ENCODE data around the gene KRT81. TPM values are rescaled to one million over a fixed set of nuclear protein-coding genes. Genes with fewer than 3 reads are reported as not detected.
"Not testable (repeated sequence)": the region's sequence is repeated elsewhere in the genome, so short reads cannot be mapped to it uniquely, and the experiment has no call there.

The KRT81 gene
- total and polyA plus RNA-seq, 10 donors, result 0.05 to 0.37 TPM; not detected in 8

GRCh38 chr12:52254180-52254964 lies 37.0 kb downstream of the KRT81 start:
- Histone ChIP-seq H3K4me3 (no peak overlapping the region), H3K27me3 (replicated peaks in 1 of 7) (peaks cover 0 to 91% (median 36%) of the 10 kb centered on the region in 7 donors), H3K9me3 (no peaks in the 10 kb centered on the region), H3K27ac (no peak overlapping the region), H3K4me1 (peaks cover 0 to 21% (median 11%) of the 10 kb centered on the region in 6 donors), H3K36me3 (no peaks in the 10 kb centered on the region)
- no peak for TF ChIP-seq CTCF (IDR thresholded peaks at IDR 0.05 in 8 of 11, conservative IDR thresholded peaks at IDR 0.05 in 3 of 11)
- no peak for TF ChIP-seq POLR2A (IDR thresholded peaks at IDR 0.05)
- intact Hi-C loops (cut with DNase I; ENCODE audit: low total_unique reads), result no loop called here
- DNase-seq, result peak; percentile 29
- 79 to 88% (median 87%) methylated on average over 10 of the region's 10 CpGs for WGBS, 5 donors

- Histone ChIP-seq H3K4me3 (no peak overlapping the region), H3K36me3 (no peaks in the 10 kb centered on the region), H3K4me1 (peaks cover 0 to 13% (median 5%) of the 10 kb centered on the region in 6 donors), H3K9me3 (no peaks in the 10 kb centered on the region), H3K27ac (no peak overlapping the region), H3K27me3 (replicated peaks in 1 of 7) (peaks cover 0 to 91% (median 32%) of the 10 kb centered on the region in 7 donors)
- TF ChIP-seq POLR2AphosphoS5 (IDR thresholded peaks at IDR 0.05), result no peak
- TF ChIP-seq POLR2A (IDR thresholded peaks at IDR 0.05), result no peak
- no peak for TF ChIP-seq CTCF (IDR thresholded peaks at IDR 0.05 in 8 of 11, conservative IDR thresholded peaks at IDR 0.05 in 3 of 11)
- peak; percentile 51 for DNase-seq
- intact Hi-C loops (cut with DNase I; ENCODE audit: low total_unique reads), result no loop called here
- 82 to 97% (median 87%) methylated on average over 13 to 14 of the region's 14 CpGs for WGBS, 5 donors
Observed at GRCh38 chr12:52253391-52254179, 37.7 kb downstream of the KRT81 start.

- no peaks in the 10 kb centered on the region for H3K36me3 ChIP-seq
- peaks cover 0 to 91% (median 25%) of the 10 kb centered on the region in 7 donors for H3K27me3 ChIP-seq (replicated peaks in 1 of 7)
- DNase-seq, result peak; percentile 52
- intact Hi-C loops (cut with DNase I; ENCODE audit: low total_unique reads), result no loop called here
- H3K4me3 ChIP-seq, result no peak overlapping the region
- no peak overlapping the region for H3K27ac ChIP-seq
- peaks cover 0 to 5% (median 0%) of the 10 kb centered on the region in 6 donors for H3K4me1 ChIP-seq
- no peak for TF ChIP-seq CTCF (IDR thresholded peaks at IDR 0.05 in 8 of 11, conservative IDR thresholded peaks at IDR 0.05 in 3 of 11)
- no peak for TF ChIP-seq POLR2A (IDR thresholded peaks at IDR 0.05)
- no peak for TF ChIP-seq POLR2AphosphoS5 (IDR thresholded peaks at IDR 0.05)
- no peaks in the 10 kb centered on the region for H3K9me3 ChIP-seq
- 89 to 94% (median 91%) methylated on average over 11 of the region's 11 CpGs for WGBS, 5 donors
Observed at GRCh38 chr12:52252728-52253343, 38.5 kb downstream of the KRT81 start.

- H3K9me3 ChIP-seq; H3K4me3 ChIP-seq; H3K27ac ChIP-seq; intact Hi-C loops (cut with DNase I; ENCODE audit: low total_unique reads); DNase-seq; H3K4me1 ChIP-seq; H3K36me3 ChIP-seq: not testable (repeated sequence)
- H3K27me3 ChIP-seq (replicated peaks in 1 of 7), result peaks cover 0 to 86% (median 20%) of the 10 kb centered on the region in 7 donors
- WGBS, 5 donors, result 60 to 90% (median 87%) methylated on average over 2 to 8 of the region's 8 CpGs
Observed at GRCh38 chr12:52252175-52252615, 39.1 kb downstream of the KRT81 start.

Measured in spleen (tissue), 11 donors.